ENCODE measurements around the gene RHOXF1. TPM values are rescaled to one million over a fixed set of nuclear protein-coding genes. Genes with fewer than 3 reads are reported as not detected.
"Not testable (repeated sequence)": the region's sequence is repeated elsewhere in the genome, so short reads cannot be mapped to it uniquely, and the experiment has no call there.

The RHOXF1 gene
- total RNA-seq, 1 experiment from 2014 or later = not detected

DNA sequence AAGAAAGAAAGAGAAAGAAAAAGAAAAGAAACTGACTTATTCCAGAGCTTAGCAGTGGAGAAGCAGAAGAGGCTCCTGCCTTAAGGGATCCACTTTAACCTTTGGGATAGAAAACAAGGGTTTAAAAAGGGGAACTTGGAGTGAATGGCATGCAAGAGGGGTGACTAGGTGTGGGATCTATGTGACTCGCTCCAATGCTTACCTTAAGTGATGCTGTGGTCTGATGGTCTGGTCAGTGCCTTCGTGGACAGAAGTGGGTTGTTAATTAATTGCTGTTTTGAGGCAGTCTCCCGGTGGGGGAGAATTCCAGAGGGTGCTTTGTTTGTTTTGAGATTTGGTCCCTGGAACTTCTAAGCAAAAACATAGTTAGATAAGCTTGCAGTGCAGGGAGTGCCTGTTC is 21.1 kb upstream of the RHOXF1 start:
- no peak for DNase-seq (ENCODE audit: unreplicated experiment)
- Mint-ChIP-seq H3K4me3 (ENCODE audit: unreplicated experiment) (no peak overlapping the region), H3K9me3 (ENCODE audit: unreplicated experiment) (no peaks in the 10 kb centered on the region), H3K4me1 (ENCODE audit: insufficient read depth, unreplicated experiment) (no peaks in the 10 kb centered on the region), H3K36me3 (ENCODE audit: insufficient read depth, unreplicated experiment) (no peaks in the 10 kb centered on the region), H3K27me3 (ENCODE audit: insufficient read depth, unreplicated experiment) (no peaks in the 10 kb centered on the region), H3K27ac (ENCODE audit: low read depth, unreplicated experiment) (no peak overlapping the region)
- CTCF ChIA-PET = interaction anchor here (0.6 to 2.3 kb wide), 9 partner anchors 9 to 310 kb away, joined by 3 to 12 read pairs (median 5); no protein-coding TSS in a partner anchor
- intact Hi-C loops (cut with micrococcal nuclease) = no loop called here
- BruUV-seq (replicated peaks) = no TSS peak
- POLR2A ChIA-PET = no interaction called here
- TF ChIP-seq, protein P1, sequence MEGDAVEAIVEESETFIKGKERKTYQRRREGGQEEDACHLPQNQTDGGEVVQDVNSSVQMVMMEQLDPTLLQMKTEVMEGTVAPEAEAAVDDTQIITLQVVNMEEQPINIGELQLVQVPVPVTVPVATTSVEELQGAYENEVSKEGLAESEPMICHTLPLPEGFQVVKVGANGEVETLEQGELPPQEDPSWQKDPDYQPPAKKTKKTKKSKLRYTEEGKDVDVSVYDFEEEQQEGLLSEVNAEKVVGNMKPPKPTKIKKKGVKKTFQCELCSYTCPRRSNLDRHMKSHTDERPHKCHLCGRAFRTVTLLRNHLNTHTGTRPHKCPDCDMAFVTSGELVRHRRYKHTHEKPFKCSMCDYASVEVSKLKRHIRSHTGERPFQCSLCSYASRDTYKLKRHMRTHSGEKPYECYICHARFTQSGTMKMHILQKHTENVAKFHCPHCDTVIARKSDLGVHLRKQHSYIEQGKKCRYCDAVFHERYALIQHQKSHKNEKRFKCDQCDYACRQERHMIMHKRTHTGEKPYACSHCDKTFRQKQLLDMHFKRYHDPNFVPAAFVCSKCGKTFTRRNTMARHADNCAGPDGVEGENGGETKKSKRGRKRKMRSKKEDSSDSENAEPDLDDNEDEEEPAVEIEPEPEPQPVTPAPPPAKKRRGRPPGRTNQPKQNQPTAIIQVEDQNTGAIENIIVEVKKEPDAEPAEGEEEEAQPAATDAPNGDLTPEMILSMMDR (IDR thresholded peaks at IDR 0.05; ENCODE audit: unreplicated experiment) = no peak

DNA sequence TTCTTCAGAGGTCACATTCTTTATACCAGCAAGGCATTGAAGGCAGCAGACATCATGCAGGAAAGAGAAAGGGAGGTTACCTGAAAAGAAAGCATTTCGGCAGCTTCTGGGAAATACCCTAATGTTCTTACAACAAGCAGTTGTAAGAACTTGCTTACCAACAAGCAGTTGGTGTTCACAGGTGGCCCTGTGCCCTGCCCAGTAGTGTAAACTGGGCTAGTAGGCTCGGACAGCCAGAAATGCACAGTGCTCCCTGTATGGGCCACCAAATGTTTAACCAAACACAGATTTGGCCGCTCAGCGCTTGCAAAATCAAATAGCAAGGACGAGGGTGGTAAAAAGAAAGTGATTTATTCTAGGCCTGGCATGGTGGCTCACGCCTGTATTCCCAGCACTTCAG is 20.4 kb upstream of the RHOXF1 start:
- ChIA-PET CTCF (interaction anchor here (1.8 to 1.9 kb wide), 2 partner anchors 34 to 78 kb away, joined by 5 to 7 read pairs; no protein-coding TSS in a partner anchor), POLR2A (no interaction called here)
- no peak for DNase-seq (ENCODE audit: unreplicated experiment)
- no peaks in the 10 kb centered on the region for H3K27me3 Mint-ChIP-seq (ENCODE audit: insufficient read depth, unreplicated experiment)
- H3K4me1 Mint-ChIP-seq (ENCODE audit: insufficient read depth, unreplicated experiment) = no peaks in the 10 kb centered on the region
- H3K9me3 Mint-ChIP-seq (ENCODE audit: unreplicated experiment) = no peaks in the 10 kb centered on the region
- BruUV-seq (replicated peaks) = no TSS peak
- intact Hi-C loops (cut with micrococcal nuclease) = no loop called here
- no peak overlapping the region for H3K27ac Mint-ChIP-seq (ENCODE audit: low read depth, unreplicated experiment)
- no peaks in the 10 kb centered on the region for H3K36me3 Mint-ChIP-seq (ENCODE audit: insufficient read depth, unreplicated experiment)
- TF ChIP-seq, protein P1 (IDR thresholded peaks at IDR 0.05; ENCODE audit: unreplicated experiment) = no peak
- H3K4me3 Mint-ChIP-seq (ENCODE audit: unreplicated experiment) = no peak overlapping the region

DNA sequence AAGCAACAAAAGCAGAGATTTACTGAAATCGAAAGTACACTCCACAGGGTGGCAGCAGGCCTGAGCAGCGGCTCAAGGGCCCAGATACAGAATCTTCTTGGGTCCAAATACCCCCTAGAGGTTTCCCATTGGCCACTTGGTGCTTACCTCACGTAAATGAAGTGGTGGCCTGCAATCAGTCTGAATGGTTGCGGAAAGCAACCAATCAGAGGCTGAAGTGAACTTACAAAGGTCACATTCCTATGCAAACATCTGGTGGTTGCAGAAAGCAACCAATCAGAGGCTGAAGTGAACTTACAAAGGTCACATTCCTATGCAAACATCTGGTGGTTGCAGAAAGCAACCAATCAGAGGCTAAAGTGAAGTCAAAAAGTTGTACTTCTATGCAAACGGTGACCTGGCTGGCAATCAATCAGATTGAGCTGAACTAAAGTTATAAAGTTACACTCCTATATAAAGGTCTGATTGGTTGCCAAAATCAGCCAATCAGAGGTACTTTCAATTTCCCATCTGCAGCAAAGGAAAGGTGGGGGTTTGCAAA is 12.7 kb upstream of the RHOXF1 start:
- CTCF ChIA-PET = interaction anchor here (1.0 to 1.5 kb wide), 4 partner anchors 9 to 85 kb away, joined by 3 to 6 read pairs (median 4); no protein-coding TSS in a partner anchor
- H3K4me1 Mint-ChIP-seq (ENCODE audit: insufficient read depth, unreplicated experiment); DNase-seq (ENCODE audit: unreplicated experiment); H3K9me3 Mint-ChIP-seq (ENCODE audit: unreplicated experiment); BruUV-seq (replicated peaks); intact Hi-C loops (cut with micrococcal nuclease); H3K27ac Mint-ChIP-seq (ENCODE audit: low read depth, unreplicated experiment); H3K4me3 Mint-ChIP-seq (ENCODE audit: unreplicated experiment); H3K36me3 Mint-ChIP-seq (ENCODE audit: insufficient read depth, unreplicated experiment); POLR2A ChIA-PET: not testable (repeated sequence)
- peaks cover 17% of the 10 kb centered on the region for H3K27me3 Mint-ChIP-seq (ENCODE audit: insufficient read depth, unreplicated experiment)

DNA sequence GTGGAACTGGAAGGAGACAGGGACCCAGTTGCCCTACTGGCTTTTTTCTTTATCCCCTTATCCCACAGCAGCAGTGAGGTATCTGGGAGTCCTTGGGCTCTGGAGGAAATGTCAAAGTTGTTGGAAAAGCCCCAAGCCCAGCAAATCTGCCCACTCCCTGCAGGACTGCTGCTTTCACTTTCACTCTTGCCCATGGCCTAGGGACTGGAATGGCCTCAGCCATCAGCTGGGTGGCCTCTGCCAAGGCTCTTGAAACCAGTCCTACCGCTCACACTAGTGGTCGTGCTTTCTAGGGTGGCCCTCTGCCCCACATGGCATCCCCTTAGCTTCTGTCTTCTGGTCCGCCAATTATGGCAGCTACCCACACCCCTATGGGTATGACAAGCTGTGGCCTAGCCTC is 9.7 kb upstream of the RHOXF1 start:
- Mint-ChIP-seq H3K9me3 (ENCODE audit: unreplicated experiment) (no peaks in the 10 kb centered on the region), H3K36me3 (ENCODE audit: insufficient read depth, unreplicated experiment) (no peaks in the 10 kb centered on the region), H3K4me3 (ENCODE audit: unreplicated experiment) (no peak overlapping the region), H3K27me3 (ENCODE audit: insufficient read depth, unreplicated experiment) (peaks cover 17% of the 10 kb centered on the region), H3K4me1 (ENCODE audit: insufficient read depth, unreplicated experiment) (no peaks in the 10 kb centered on the region), H3K27ac (ENCODE audit: low read depth, unreplicated experiment) (no peak overlapping the region)
- TF ChIP-seq, protein P1 (IDR thresholded peaks at IDR 0.05; ENCODE audit: unreplicated experiment) = no peak
- no TSS peak for BruUV-seq (replicated peaks)
- ChIA-PET CTCF (no interaction called here), POLR2A (no interaction called here)
- DNase-seq (ENCODE audit: unreplicated experiment) = no peak
- intact Hi-C loops (cut with micrococcal nuclease) = no loop called here

DNA sequence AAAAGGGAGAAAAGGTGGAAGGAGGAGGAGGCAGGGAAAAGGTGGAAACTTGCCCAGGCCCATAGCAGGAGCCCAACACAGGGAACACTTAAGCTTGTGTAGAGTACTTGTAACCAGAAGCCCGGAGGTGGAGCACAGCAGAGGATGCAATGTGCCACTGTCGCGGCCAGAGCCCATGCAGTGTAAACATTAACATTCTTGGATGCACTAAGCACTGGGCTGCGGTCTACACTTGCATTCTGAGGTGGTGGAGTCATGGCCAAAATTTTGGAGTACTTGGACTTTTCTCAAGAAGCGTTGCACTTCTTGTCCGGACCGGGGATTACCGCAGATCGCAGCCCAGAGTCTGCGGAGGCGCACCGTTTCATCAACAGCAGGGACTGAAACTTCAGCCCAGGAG is 4.5 kb upstream of the RHOXF1 start:
- H3K27ac Mint-ChIP-seq (ENCODE audit: low read depth, unreplicated experiment) = no peak overlapping the region
- H3K4me1 Mint-ChIP-seq (ENCODE audit: insufficient read depth, unreplicated experiment) = no peaks in the 10 kb centered on the region
- no peak for DNase-seq (ENCODE audit: unreplicated experiment)
- ChIA-PET CTCF (interaction anchor here (0.6 to 1.4 kb wide), 2 partner anchors 8 to 12 kb away, joined by 3 to 4 read pairs; no protein-coding TSS in a partner anchor), POLR2A (no interaction called here)
- no peaks in the 10 kb centered on the region for H3K36me3 Mint-ChIP-seq (ENCODE audit: insufficient read depth, unreplicated experiment)
- no TSS peak for BruUV-seq (replicated peaks)
- no peaks in the 10 kb centered on the region for H3K27me3 Mint-ChIP-seq (ENCODE audit: insufficient read depth, unreplicated experiment)
- no peak overlapping the region for H3K4me3 Mint-ChIP-seq (ENCODE audit: unreplicated experiment)
- intact Hi-C loops (cut with micrococcal nuclease) = no loop called here
- TF ChIP-seq, protein P1 (IDR thresholded peaks at IDR 0.05; ENCODE audit: unreplicated experiment) = no peak
- H3K9me3 Mint-ChIP-seq (ENCODE audit: unreplicated experiment) = no peaks in the 10 kb centered on the region
